Body of pancreas (tissue), 4 donors: ENCODE measurements around the gene FOS.

Experiments used
- POLR2A ChIP-seq, 3 donors: fragments of 450-650 bp; IDR thresholded peaks; one replicate each; pipeline ENCODE4 v1.6.1; 2016; ENCODE audit warnings: antibody characterized with exemption in 3 of 3, mild to moderate bottlenecking in 2 of 3
- TF ChIP-seq, protein P1 (sequence below), 7 experiments: fragments of 450-650 bp in 4 of 7; fragments of 200-600 bp in 3 of 7; sonication (generic) in 3 of 7; IDR thresholded peaks; one replicate each; pipeline ENCODE4 v1.5.1; 2016 to 2019; ENCODE audit warnings: antibody characterized with exemption in 7 of 7

DNA sequence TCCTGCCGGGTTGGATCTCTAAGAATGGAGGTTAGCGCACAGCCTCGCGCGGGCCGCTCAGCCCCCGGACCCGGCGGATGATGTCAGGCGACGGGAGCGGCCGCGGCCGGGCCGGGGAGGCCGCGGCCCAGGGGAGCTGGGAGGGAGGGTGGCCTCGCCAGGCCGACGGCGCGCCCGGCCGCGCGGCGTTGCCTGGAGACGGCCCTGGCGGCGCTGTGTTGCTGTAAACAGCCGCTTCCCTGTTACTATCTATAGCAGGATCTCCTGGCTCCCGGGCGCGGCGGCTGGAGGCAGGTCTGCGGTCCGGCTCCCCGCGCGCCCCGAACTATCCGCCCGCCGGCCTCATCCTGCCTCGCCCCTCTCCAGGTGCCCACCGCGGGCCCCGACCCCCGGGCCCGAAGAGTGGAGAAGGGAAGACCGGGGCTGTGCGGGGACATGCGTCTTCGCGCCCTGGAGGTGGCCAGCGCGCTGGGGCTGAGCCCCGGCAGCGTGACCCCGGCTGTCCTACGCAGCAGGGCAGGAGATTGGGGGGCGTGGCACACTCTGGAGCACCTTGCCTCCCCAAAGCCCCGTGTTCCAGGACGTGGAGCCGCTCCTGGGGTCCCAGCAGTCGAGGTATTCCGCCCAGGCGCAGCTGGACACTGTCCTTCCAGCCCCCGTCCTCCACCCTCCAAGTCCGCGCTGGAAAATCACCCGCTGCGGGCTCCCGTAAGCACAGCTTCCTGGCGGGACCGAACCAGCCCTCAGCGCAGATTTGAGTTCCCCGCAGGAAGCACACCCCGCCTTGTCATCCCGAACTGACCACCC is 1.4 kb upstream of the FOS start:
- TF ChIP-seq, protein P1, sequence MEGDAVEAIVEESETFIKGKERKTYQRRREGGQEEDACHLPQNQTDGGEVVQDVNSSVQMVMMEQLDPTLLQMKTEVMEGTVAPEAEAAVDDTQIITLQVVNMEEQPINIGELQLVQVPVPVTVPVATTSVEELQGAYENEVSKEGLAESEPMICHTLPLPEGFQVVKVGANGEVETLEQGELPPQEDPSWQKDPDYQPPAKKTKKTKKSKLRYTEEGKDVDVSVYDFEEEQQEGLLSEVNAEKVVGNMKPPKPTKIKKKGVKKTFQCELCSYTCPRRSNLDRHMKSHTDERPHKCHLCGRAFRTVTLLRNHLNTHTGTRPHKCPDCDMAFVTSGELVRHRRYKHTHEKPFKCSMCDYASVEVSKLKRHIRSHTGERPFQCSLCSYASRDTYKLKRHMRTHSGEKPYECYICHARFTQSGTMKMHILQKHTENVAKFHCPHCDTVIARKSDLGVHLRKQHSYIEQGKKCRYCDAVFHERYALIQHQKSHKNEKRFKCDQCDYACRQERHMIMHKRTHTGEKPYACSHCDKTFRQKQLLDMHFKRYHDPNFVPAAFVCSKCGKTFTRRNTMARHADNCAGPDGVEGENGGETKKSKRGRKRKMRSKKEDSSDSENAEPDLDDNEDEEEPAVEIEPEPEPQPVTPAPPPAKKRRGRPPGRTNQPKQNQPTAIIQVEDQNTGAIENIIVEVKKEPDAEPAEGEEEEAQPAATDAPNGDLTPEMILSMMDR (IDR thresholded peaks at IDR 0.05): peak in 3 of 7 experiments; percentile 9 to 24 (median 9)
- peak; percentile 96 to 97 (median 96) for TF ChIP-seq POLR2A (IDR thresholded peaks at IDR 0.05)
